ENCODE data around the gene ADGRL3. TPM values are rescaled to one million over a fixed set of nuclear protein-coding genes. Genes with fewer than 3 reads are reported as not detected.
"Not testable (repeated sequence)": the region's sequence is repeated elsewhere in the genome, so short reads cannot be mapped to it uniquely, and the experiment has no call there.

Gene ADGRL3
- total and polyA plus RNA-seq, 5 donors, result 0.52 to 3.8 (median 3.2) TPM

DNA sequence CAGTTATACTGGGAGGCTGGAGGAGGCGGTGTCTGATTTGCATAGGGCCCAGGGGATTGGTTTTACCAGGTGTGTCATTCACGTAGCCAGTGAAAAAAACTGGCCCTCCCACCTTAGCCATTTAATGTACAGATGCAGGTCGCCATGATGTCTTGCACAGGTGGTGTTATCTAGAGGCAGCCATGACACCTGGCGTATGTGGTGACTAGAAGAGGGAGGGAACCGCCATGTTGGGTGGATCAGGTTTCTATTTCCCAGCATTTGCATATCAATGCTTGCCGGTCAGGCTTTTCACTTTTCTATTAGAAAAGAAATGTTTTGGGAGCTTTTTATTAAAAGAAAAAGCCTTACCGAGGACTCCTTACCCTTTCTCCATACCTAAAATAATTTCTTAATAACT is 523.4 kb downstream of the ADGRL3 start:
- H3K9me3 ChIP-seq (ENCODE audit: control insufficient read depth, low read length), result no peaks in the 10 kb centered on the region
- WGBS, result 90% methylated on average over 7 of the region's 7 CpGs
- no peak for DNase-seq
- no peaks in the 10 kb centered on the region for H3K4me1 ChIP-seq (ENCODE audit: control insufficient read depth, insufficient read depth, low read length)
- no peaks in the 10 kb centered on the region for H3K27me3 ChIP-seq (ENCODE audit: control insufficient read depth, insufficient read depth)
- no peak overlapping the region for H3K4me3 ChIP-seq (ENCODE audit: low read length)
- ATAC-seq, result no peak
- intact Hi-C loops (cut with DNase I), result no loop called here
- H3K27ac ChIP-seq (ENCODE audit: low read length), result no peak overlapping the region

DNA sequence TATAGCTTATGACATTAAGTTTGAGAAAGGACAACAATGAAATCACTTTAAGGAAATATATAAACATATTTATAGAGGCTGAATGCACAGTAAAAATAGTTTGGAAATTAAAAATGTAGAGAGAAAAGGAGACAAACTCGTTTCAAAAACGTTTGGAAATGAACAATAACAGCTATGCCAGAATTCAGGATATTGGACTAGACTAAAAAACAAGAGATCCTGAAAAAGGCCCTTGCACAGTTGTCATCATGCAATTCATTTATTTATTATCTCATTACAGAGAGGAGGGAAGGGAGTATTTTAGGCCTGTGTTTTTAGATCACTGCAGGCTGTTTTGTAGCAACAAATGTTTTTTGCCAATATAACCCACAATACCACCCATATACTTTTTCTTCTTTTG is 527.2 kb downstream of the ADGRL3 start:
- intact Hi-C loops (cut with DNase I), result no loop called here
- Histone ChIP-seq H3K9me3 (ENCODE audit: control insufficient read depth, low read length) (no peaks in the 10 kb centered on the region), H3K27me3 (ENCODE audit: control insufficient read depth, insufficient read depth) (no peaks in the 10 kb centered on the region), H3K27ac (ENCODE audit: low read length) (no peak overlapping the region), H3K4me3 (ENCODE audit: low read length) (no peak overlapping the region), H3K4me1 (ENCODE audit: control insufficient read depth, insufficient read depth, low read length) (no peaks in the 10 kb centered on the region)
- 33% methylated on average over 2 of the region's 2 CpGs for WGBS
- ATAC-seq (no peak), DNase-seq (no peak)

DNA sequence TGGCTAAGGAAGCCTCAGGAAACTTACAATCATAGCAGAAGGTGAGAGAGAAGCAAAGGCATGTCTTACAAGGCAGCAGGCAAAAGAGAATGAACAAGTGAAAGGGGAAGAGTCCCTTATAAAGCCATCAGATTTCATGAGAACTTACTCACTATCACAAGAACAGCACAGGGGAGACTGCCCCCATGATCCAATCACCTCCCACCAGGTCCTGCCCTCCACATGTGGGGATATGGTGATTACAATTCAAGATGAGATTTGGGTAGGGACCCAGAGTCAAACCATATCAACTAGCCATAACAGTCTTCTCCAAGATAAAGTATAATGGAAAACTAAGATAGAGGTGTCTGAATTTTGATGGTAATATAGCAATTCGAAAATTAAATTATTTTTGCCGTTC is 534.3 kb downstream of the ADGRL3 start:
- H3K9me3 ChIP-seq (ENCODE audit: control insufficient read depth, low read length), result no peaks in the 10 kb centered on the region
- no peak overlapping the region for H3K27ac ChIP-seq (ENCODE audit: low read length)
- H3K4me3 ChIP-seq (ENCODE audit: low read length), result no peak overlapping the region
- 90% methylated on average over 2 of the region's 2 CpGs for WGBS
- ATAC-seq (no peak), DNase-seq (no peak)
- no peaks in the 10 kb centered on the region for H3K27me3 ChIP-seq (ENCODE audit: control insufficient read depth, insufficient read depth)
- H3K4me1 ChIP-seq (ENCODE audit: control insufficient read depth, insufficient read depth, low read length), result no peaks in the 10 kb centered on the region
- intact Hi-C loops (cut with DNase I), result no loop called here

DNA sequence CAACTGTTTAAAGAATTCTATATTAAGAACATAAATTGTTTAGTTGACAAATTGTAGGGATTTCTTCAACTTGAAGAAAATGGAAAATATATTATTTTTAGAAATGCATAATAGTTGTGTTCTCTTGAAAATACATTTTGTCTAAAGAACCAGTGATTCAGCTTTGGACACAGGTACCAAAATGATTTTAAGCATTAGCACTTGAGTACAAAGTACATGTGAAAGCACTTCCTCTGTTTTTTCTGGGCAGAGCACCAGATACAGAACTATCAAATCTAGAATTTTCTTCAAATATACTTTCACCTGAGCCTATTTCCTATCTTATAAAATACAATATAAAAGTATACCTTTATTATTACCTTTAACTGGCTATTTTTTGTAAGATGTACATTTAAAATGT is 539.8 kb downstream of the ADGRL3 start:
- no peaks in the 10 kb centered on the region for H3K27me3 ChIP-seq (ENCODE audit: control insufficient read depth, insufficient read depth)
- no peaks in the 10 kb centered on the region for H3K4me1 ChIP-seq (ENCODE audit: control insufficient read depth, insufficient read depth, low read length)
- intact Hi-C loops (cut with DNase I), result no loop called here
- ATAC-seq, result no peak
- no peak overlapping the region for H3K27ac ChIP-seq (ENCODE audit: low read length)
- H3K9me3 ChIP-seq (ENCODE audit: control insufficient read depth, low read length), result no peaks in the 10 kb centered on the region
- no peak overlapping the region for H3K4me3 ChIP-seq (ENCODE audit: low read length)
- DNase-seq, result no peak

GRCh38 chr4:61740886-61741285 is 540.8 kb downstream of the ADGRL3 start:
- DNase-seq, result no peak
- whole genome bisulfite sequencing, result 41% methylated on average over 4 of the region's 4 CpGs
- no peak overlapping the region for H3K4me3 ChIP-seq (ENCODE audit: low read length)
- no peaks in the 10 kb centered on the region for H3K4me1 ChIP-seq (ENCODE audit: control insufficient read depth, insufficient read depth, low read length)
- no peak for ATAC-seq
- no peak overlapping the region for H3K27ac ChIP-seq (ENCODE audit: low read length)
- no peaks in the 10 kb centered on the region for H3K9me3 ChIP-seq (ENCODE audit: control insufficient read depth, low read length)
- intact Hi-C loops (cut with DNase I), result no loop called here
- H3K27me3 ChIP-seq (ENCODE audit: control insufficient read depth, insufficient read depth), result no peaks in the 10 kb centered on the region

DNA sequence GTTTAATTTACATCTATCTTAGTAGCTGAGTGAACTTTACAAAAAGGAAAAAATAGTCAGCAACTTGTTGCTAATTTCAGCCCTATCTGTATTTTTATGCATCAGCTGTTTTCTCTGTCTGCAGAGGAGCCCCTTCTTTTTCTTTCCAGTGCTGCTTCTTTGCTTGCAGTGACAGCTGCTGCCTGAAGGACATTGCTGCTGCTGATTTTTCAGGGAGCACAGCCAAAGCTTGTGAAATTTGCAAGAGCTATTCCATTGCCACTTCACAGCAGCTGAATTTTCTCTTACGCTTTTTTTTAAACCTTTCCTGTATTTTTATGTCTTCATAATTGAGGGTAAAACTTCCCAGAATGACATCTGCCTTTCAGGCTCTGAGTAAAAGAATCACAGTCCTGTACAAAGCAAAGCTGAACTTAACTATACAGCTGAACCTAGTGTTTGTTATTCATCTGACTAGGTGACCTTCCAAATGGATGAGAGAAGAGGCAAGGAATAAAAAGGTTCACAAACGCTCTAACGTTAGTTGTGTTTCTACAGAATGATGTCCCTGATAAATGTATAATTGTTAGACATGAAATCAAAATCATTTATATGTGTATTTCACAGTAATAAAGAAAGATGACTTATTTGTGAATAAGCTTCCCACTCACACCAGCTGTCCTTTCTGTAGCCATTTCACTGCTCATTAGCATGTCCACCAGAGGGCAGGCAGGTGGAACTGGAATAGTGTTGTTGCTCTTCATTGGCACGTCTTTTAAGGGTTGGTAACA is 541.4 kb downstream of the ADGRL3 start:
- DNase-seq (peak in 1 of 3 donors; percentile 41), ATAC-seq (peak; percentile 61 to 71)
- 31% methylated on average over 4 of the region's 4 CpGs for WGBS
- Histone ChIP-seq H3K4me3 (ENCODE audit: low read length) (no peak overlapping the region), H3K4me1 (ENCODE audit: control insufficient read depth, insufficient read depth, low read length) (no peaks in the 10 kb centered on the region), H3K27ac (ENCODE audit: low read length) (no peak overlapping the region), H3K9me3 (ENCODE audit: control insufficient read depth, low read length) (no peaks in the 10 kb centered on the region), H3K27me3 (ENCODE audit: control insufficient read depth, insufficient read depth) (no peaks in the 10 kb centered on the region)
- intact Hi-C loops (cut with DNase I), result no loop called here

- no peak for ATAC-seq
- WGBS, result 96% methylated on average over 5 of the region's 5 CpGs
- Histone ChIP-seq H3K9me3 (ENCODE audit: control insufficient read depth, low read length) (no peaks in the 10 kb centered on the region), H3K4me3 (ENCODE audit: low read length) (no peak overlapping the region), H3K4me1 (ENCODE audit: control insufficient read depth, insufficient read depth, low read length) (no peaks in the 10 kb centered on the region), H3K27me3 (ENCODE audit: control insufficient read depth, insufficient read depth) (no peaks in the 10 kb centered on the region), H3K27ac (ENCODE audit: low read length) (no peak overlapping the region)
- intact Hi-C loops (cut with DNase I), result no loop called here
- DNase-seq, result no peak
Observed at GRCh38 chr4:61750810-61751209, 550.7 kb downstream of the ADGRL3 start.

GRCh38 chr4:61752617-61753016 is 552.5 kb downstream of the ADGRL3 start:
- ATAC-seq, result no peak

DNA sequence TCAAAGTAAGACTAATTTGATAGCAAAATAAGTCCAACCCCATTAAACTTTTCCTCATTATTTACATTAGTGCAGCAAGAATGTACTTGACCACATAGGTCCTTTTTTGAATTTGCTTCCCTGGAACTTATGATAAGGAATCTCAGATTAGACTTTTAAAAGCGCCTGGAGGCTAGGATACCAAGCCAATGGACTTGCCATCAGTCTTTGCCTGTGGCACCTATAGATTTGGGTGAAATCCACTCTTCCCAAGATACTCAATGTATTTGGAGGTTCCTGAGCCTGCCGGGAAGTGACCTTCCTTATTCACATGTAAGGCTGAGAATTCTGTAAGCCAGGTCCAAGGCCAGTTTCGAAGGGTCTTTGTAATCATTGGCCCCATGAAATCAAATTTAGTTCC is 553.6 kb downstream of the ADGRL3 start:
- intact Hi-C loops (cut with DNase I), result no loop called here
- Histone ChIP-seq H3K4me3 (ENCODE audit: low read length) (no peak overlapping the region), H3K9me3 (ENCODE audit: control insufficient read depth, low read length) (no peaks in the 10 kb centered on the region), H3K4me1 (ENCODE audit: control insufficient read depth, insufficient read depth, low read length) (no peaks in the 10 kb centered on the region), H3K27me3 (ENCODE audit: control insufficient read depth, insufficient read depth) (no peaks in the 10 kb centered on the region), H3K27ac (ENCODE audit: low read length) (no peak overlapping the region)
- ATAC-seq, result no peak
- no peak for DNase-seq
- WGBS, result 91% methylated on average over 3 of the region's 3 CpGs

More at GRCh38 chr4:61752617-61753016, 552.5 kb downstream of the ADGRL3 start:
- no peaks in the 10 kb centered on the region for H3K27me3 ChIP-seq (ENCODE audit: control insufficient read depth, insufficient read depth)
- 81% methylated on average over 2 of the region's 2 CpGs for WGBS
- DNase-seq, result no peak
- H3K4me3 ChIP-seq (ENCODE audit: low read length), result no peak overlapping the region
- no peaks in the 10 kb centered on the region for H3K4me1 ChIP-seq (ENCODE audit: control insufficient read depth, insufficient read depth, low read length)
- H3K27ac ChIP-seq (ENCODE audit: low read length), result no peak overlapping the region
- intact Hi-C loops (cut with DNase I), result no loop called here
- no peaks in the 10 kb centered on the region for H3K9me3 ChIP-seq (ENCODE audit: control insufficient read depth, low read length)

GRCh38 chr4:61756937-61757336 is 556.8 kb downstream of the ADGRL3 start:
- 92% methylated on average over 5 of the region's 5 CpGs for WGBS

GRCh38 chr4:61757983-61758382 is 557.9 kb downstream of the ADGRL3 start:
- H3K4me1 ChIP-seq (ENCODE audit: control insufficient read depth, insufficient read depth, low read length); H3K4me3 ChIP-seq (ENCODE audit: low read length); H3K27ac ChIP-seq (ENCODE audit: low read length); intact Hi-C loops (cut with DNase I); ATAC-seq; DNase-seq; H3K27me3 ChIP-seq (ENCODE audit: control insufficient read depth, insufficient read depth); H3K9me3 ChIP-seq (ENCODE audit: control insufficient read depth, low read length): not testable (repeated sequence)
- WGBS, result 80% methylated on average over 1 of the region's 1 CpG

More at GRCh38 chr4:61756937-61757336, 556.8 kb downstream of the ADGRL3 start:
- H3K4me3 ChIP-seq (ENCODE audit: low read length); DNase-seq; intact Hi-C loops (cut with DNase I); ATAC-seq; H3K4me1 ChIP-seq (ENCODE audit: control insufficient read depth, insufficient read depth, low read length); H3K27ac ChIP-seq (ENCODE audit: low read length); H3K9me3 ChIP-seq (ENCODE audit: control insufficient read depth, low read length); H3K27me3 ChIP-seq (ENCODE audit: control insufficient read depth, insufficient read depth): not testable (repeated sequence)

DNA sequence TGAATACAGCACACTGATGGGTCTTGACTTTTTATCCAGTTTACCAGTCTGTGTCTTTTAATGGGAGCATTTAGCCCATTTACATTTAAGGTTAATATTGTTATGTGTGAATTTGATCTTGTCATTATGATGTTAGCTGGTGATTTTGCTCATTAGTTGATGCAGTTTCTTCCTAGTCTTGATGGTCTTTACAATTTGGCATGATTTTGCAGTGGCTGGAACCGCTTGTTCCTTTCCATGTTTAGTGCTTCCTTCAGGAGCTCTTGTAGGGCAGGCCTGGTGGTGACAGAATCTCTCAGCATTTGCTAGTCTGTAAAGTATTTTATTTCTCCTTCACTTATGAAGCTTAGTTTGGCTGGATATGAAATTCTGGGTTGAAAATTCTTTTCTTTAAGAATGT is 558.5 kb downstream of the ADGRL3 start:
- ATAC-seq; H3K9me3 ChIP-seq (ENCODE audit: control insufficient read depth, low read length); H3K27ac ChIP-seq (ENCODE audit: low read length); DNase-seq; intact Hi-C loops (cut with DNase I); H3K4me3 ChIP-seq (ENCODE audit: low read length); H3K4me1 ChIP-seq (ENCODE audit: control insufficient read depth, insufficient read depth, low read length); H3K27me3 ChIP-seq (ENCODE audit: control insufficient read depth, insufficient read depth): not testable (repeated sequence)
- 89% methylated on average over 1 of the region's 1 CpG for WGBS

All from right cardiac atrium (tissue), 5 donors.